HG03139 (cell line): ENCODE data around the gene TRPM3.

ENCODE experiments used
- ATAC-seq: cut with Tn5 transposase; IDR thresholded peaks from one replicate; pipeline ENCODE4 v1.9.1; 2021; ENCODE audit not compliant: unreplicated experiment

Gene TRPM3

GRCh38 chr9:70830618-70831017, 290.8 kb downstream of the TRPM3 start:
- no peak for ATAC-seq

DNA sequence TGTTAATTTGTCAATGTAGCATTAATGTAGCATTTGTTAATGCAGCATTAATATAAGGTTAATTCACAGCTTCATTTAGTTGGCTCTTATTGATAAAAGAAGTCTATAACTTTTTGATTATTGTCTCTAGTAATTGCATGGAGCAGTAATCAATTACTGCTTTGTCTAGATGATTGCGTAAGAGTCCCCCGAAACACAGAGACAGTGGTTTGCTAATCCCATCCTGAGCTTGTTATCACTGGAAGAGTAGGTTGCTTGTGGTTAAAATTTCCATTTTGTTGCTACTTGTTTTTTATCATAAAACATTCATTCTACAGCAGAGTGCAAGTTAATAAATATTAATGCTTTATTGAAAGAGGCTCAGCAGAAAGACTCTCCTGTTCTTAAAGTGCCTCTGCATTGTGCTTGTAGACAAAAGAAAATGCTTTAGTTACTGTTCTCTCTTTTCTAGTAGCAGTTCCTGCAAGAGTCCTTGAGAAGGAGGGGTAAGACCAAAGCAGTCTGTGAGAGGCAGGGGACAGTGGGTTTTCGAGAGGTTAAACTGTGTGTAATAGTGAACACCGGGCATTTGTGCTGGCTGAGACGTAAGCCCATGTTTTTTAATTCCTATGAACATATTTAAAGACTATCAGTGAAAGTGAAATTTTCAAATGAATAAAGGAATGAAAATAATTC, 291.7 kb downstream of the TRPM3 start:
- no peak for ATAC-seq

DNA sequence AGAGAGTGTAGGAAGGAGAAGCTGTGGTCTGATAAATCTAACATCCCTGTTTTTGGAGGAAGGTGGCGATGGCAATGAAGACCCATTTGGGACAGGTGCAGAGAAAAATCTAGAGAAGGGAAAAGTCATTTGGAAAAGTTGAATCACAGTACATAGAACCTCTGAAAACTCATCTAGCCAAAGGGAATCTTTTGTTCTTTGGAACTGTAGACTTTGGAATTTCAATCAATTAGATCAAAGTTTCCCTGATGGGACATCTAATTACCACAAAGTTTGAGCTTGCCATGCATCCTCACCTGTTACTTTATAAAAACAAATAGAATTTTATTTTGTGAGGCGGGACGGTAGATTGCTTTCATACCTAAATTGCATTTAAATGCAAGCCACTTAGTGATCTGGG, 294.9 kb downstream of the TRPM3 start:
- ATAC-seq: no peak

- ATAC-seq: no peak
Observed at GRCh38 chr9:70823284-70823683, 298.1 kb downstream of the TRPM3 start.

- no peak for ATAC-seq
Observed at GRCh38 chr9:70817311-70817710, 304.1 kb downstream of the TRPM3 start.

DNA sequence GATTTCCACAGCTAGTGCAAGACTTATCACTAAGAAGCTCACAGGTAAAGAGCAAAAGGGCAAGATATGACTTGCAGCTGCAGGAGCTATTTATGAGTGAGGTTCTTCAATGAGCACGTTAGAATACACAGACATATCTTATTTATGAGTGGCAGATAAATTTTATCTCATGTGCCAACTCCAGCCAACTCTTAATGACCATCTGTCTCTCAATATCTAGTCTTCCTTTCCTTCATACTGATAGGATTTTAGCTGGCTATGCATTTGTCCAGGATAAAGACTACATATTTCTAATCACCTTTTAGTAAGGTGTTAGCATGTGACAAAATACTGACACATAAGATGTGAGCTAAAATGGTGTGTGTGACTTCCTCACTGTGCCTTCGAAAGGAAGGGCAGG, 304.5 kb downstream of the TRPM3 start:
- no peak for ATAC-seq

DNA sequence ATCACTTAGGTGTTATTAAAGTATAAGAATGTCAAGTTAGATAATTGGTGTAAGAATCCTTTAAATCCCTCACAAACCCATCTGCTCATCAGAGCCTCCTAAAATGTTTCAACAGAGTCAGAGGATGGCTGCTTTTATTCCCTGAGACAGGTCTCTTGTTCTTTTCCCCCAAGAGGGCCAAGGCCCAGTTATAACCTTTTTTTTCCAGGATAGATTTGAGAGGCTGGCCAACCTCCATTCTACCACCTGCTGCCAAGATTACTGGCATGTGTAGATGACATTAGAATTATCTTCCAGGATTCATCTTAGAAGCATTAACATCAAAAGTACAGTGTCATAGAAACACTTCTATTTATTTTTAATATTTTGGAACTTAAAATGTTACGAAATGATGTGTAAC, 305.1 kb downstream of the TRPM3 start:
- ATAC-seq: no peak

- no peak for ATAC-seq
Observed at GRCh38 chr9:70814597-70814996, 306.8 kb downstream of the TRPM3 start.

DNA sequence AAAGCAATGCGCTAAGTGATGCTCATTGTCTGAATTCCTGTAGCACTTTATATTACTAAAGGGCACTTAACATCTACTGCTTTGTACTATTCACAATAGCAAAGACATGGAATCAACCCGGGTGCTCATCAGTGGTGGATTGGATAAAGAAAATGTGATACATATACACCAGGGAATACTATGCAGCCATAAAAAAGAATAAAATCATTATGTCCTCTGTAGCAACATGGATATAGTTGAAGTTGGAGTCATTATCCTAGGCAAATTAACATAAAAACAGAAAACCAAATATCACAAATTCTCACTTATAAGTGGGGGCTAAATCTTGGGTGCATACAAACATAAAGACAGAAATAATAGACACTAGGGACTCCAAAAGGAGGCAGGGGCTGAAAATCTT, 308.3 kb downstream of the TRPM3 start:
- ATAC-seq: no peak

DNA sequence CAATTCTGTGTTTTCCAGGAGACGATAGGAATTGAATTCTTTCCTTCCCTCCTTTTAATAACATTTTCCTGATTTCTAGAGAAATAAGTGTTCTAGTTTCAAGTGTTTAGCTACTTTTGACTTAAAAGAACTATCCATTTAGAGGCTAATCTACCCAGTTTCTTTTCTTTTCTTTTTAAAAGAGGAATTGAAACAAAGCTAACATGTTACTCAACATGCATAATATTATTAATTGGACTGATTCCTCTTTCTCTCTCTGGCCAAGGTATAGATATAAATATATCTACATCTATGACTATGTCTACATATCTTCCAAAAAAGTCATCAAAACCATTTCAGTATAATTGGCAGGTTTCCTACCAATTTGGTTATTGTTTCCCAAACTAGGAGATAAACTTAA, 309.8 kb downstream of the TRPM3 start:
- peak; percentile 63 for ATAC-seq

- no peak for ATAC-seq
Observed at GRCh38 chr9:70806875-70807274, 314.5 kb downstream of the TRPM3 start.

DNA sequence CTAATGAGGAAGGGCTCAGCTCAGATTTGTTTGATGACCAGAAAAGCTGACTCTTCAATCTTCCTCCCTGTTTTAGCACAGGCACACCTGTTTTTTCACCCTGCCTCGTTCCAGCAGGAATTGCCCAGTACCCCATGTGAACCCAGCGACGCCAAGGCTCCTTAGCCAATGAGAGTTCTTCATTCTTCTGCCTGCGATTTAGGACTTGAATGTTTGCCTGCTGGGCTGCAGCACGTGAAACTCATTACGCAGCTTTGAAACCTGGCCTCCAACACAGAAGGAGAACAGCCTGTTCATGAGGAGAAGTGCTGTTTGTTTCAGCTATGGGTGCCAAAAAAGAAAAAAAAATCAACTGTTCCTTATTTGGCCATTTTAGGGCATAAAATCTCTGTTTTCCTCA, 315.5 kb downstream of the TRPM3 start:
- no peak for ATAC-seq

GRCh38 chr9:70802758-70803436, 318.5 kb downstream of the TRPM3 start:
- no peak for ATAC-seq

DNA sequence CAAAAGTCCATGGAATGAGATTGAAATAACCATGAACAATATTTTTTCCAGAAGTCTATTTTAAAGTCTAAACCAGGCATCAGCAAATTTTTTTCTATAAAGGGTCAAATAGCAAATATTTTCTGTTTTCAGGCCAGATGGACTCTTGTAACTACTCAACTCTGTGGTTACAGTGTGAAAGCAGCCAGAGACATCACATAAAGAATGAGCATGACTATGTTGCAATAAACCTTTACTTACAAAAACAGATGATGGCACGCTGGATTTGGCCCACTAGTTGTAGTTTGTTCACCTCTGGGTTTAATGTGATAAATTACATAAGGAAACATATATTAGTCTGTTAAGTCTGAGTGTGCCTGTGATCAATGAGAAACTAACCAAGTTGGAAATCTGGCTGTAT, 319.2 kb downstream of the TRPM3 start:
- no peak for ATAC-seq

GRCh38 chr9:70801181-70801829, 320.1 kb downstream of the TRPM3 start:
- no peak for ATAC-seq

DNA sequence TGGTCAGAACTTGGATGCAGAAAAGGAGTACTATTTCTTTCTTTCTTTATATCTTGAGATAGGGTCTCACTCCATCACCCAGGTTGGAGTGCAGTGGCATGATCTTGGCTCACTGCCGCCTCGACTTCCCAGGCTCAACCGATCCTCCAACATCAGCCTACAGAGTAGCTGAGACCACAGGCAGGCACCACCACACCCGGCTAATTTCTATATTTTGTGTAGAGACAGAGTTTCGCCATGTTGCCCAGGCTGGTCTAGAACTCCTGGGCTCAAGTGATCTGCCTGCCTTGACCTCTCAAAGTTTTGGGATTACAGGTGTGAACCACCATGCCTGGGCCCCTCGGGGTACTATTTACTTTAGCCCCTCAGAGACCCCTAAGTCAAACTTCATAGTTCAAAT, 323.4 kb downstream of the TRPM3 start:
- ATAC-seq: no peak

DNA sequence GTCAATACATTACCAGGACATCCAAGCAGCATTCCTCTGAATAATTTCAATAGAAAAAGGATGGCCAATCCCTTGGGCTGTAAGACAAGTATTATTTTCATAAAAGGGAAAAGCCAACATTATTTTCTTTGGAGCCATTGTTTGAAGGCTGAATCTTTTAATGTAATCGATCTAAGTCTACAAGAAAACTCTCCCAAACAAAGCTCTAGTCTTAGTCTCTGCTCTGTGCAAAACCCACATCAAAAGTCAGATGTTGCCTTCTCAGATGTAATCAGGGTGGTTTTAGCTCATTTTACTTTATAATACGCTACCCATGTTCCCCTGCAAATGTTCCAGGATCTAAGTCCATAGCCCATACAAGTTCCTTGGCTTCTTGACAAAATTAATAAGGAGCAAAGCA, 325.6 kb downstream of the TRPM3 start:
- ATAC-seq: no peak

- no peak for ATAC-seq
Observed at GRCh38 chr9:70792796-70793195, 328.6 kb downstream of the TRPM3 start.

DNA sequence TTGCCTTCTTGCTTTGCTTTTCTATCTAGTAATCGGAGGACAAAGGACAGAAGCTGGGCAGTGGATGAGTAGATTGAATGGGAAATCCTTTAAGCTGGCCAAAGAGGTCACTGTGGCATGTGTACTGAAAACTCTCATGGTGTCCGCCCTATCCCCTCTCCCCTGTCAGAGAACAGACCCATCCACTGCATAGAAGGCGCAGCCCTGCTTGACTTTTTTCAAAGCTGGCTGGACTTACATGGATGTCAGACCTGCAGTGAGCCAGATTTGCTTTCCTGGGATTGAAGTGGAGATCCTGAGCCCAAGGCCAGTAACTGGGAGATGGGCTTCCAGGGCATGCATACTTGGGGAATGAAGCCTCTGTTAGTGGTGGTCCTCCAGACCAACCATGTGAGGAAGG, 329.5 kb downstream of the TRPM3 start:
- no peak for ATAC-seq

DNA sequence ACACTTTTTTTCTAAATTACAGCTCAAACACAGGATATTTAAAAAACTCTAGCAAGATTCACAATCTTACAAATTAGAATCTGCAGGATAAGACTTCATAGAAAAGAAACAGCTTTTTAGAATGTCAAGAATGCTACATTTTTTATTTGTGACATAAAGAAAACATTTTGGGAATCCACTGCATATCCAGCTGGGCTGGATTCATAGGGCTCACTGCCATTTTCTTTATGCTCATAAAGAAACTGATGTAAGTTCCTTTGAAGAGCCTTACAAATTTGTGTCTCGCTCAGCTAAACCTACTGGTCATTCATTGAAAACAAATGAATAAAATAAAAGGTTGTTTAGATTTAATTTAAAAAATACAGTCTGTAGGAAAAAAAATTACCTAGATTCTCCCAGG, 332.3 kb downstream of the TRPM3 start:
- ATAC-seq: no peak

GRCh38 chr9:70784456-70784855, 337.0 kb downstream of the TRPM3 start:
- no peak for ATAC-seq

GRCh38 chr9:70778568-70778967, 342.9 kb downstream of the TRPM3 start:
- no peak for ATAC-seq
